ENCODE results near the gene SEMA3E.
"Not testable (repeated sequence)": the region's sequence is repeated elsewhere in the genome, so short reads cannot be mapped to it uniquely, and the experiment has no call there.

The SEMA3E gene

DNA sequence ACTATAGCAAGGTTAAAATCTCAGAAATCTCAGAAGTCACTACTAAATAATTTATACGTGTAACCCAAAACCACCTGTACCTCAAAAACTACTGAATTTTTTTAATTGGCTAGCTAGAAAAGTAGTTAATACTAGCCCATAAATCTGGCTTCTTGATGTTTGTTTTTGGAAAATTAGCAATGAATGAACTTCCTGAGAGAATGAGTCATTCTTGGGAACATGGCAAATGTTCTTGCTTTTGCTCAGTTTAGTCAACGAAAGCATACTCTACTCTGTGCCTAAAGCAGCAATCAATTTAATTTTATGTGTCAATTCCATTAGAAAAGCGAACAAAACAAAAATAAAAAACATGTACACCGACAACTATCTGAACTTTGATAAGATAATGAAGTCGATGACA is 69.2 kb downstream of the SEMA3E start:
- in situ Hi-C loops (cut with MboI; ENCODE audit: low pct_unique_long_range_greater_than_20kb, low sequenced_read_pairs, unreplicated experiment): no loop called here
- no peak for DNase-seq (ENCODE audit: low spot score)
- TF ChIP-seq, protein P1, sequence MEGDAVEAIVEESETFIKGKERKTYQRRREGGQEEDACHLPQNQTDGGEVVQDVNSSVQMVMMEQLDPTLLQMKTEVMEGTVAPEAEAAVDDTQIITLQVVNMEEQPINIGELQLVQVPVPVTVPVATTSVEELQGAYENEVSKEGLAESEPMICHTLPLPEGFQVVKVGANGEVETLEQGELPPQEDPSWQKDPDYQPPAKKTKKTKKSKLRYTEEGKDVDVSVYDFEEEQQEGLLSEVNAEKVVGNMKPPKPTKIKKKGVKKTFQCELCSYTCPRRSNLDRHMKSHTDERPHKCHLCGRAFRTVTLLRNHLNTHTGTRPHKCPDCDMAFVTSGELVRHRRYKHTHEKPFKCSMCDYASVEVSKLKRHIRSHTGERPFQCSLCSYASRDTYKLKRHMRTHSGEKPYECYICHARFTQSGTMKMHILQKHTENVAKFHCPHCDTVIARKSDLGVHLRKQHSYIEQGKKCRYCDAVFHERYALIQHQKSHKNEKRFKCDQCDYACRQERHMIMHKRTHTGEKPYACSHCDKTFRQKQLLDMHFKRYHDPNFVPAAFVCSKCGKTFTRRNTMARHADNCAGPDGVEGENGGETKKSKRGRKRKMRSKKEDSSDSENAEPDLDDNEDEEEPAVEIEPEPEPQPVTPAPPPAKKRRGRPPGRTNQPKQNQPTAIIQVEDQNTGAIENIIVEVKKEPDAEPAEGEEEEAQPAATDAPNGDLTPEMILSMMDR (IDR thresholded peaks at IDR 0.05; ENCODE audit: extremely low read depth, insufficient read depth, missing control alignments): no peak

DNA sequence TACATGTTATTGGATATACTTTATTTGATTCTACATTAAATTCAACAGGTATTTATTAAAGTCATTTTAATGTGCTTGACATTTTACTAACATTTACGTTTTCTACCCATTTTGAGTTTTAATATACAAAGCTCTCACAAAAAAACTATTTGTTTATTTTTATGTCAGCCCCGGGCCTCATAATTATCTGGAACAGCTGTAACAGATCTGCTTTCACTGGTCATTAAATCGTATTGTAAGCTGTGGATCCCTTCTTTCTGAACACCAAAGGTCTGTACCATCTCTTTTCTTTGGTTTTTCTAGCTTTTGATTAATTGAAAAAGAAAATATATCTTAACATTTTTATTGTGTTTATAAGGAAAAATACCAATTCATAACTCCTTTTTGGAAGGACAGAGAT is 73.5 kb downstream of the SEMA3E start:
- DNase-seq (ENCODE audit: low spot score): no peak
- in situ Hi-C loops (cut with MboI; ENCODE audit: low pct_unique_long_range_greater_than_20kb, low sequenced_read_pairs, unreplicated experiment): no loop called here
- TF ChIP-seq, protein P1 (IDR thresholded peaks at IDR 0.05; ENCODE audit: extremely low read depth, insufficient read depth, missing control alignments): no peak

DNA sequence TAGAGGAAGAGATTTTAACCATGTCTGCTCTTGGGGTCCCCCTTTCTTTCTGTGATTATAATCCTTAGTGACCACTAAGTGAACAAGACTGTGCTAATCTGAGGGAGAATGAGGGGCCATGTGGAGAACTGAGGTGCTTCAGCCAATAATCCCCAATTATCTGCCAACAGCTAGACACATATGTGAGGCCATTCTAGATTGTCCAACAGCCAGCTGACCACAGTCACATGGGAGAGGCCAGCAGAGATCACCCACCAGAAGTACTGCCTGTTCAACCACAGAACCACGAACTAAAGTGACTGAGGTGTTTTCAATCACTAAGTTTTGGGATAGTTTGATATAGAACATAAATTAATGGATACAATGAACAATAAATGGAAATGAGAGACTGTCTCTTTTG is 74.3 kb downstream of the SEMA3E start:
- no peak for DNase-seq (ENCODE audit: low spot score)
- TF ChIP-seq, protein P1 (IDR thresholded peaks at IDR 0.05; ENCODE audit: extremely low read depth, insufficient read depth, missing control alignments): no peak
- in situ Hi-C loops (cut with MboI; ENCODE audit: low pct_unique_long_range_greater_than_20kb, low sequenced_read_pairs, unreplicated experiment): no loop called here

DNA sequence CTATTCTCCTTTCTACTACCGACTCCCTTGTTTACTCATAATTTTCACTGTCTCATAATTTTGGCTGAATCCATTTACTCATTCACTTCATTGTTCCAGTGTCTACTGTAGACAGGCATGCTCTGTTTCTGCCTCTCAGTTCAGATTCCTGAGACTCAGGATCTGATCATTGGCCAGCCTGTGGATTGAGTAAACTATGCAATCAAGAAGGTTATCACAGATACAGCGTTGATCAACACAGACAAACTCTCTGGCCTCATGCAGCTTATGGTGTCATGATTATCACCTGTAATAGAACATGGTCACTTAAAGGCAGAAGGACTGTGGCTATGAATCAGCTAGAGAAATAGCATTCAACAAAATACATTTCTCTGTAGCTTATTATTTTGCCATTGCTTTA is 86.0 kb downstream of the SEMA3E start:
- TF ChIP-seq, protein P1 (IDR thresholded peaks at IDR 0.05; ENCODE audit: extremely low read depth, insufficient read depth, missing control alignments): no peak
- in situ Hi-C loops (cut with MboI; ENCODE audit: low pct_unique_long_range_greater_than_20kb, low sequenced_read_pairs, unreplicated experiment): no loop called here

DNA sequence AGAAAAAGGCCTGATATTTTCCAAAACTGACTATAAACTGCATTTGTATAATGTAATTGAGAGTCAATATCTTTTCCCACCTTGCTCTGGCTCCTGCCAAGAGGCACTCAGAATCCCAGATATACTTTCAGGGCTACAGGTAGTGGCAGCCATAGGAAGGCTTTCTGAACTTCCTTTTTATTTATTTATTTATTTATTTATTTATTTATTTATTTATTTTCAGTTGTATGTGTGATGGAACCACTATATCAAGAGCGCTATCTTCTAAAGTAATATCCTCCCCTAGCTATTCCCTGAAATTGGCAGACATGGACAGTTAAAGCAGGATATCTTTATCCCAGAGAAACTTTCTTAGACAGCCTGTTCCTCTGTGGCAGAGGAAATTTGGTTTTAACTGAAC is 86.7 kb downstream of the SEMA3E start:
- in situ Hi-C loops (cut with MboI; ENCODE audit: low pct_unique_long_range_greater_than_20kb, low sequenced_read_pairs, unreplicated experiment): no loop called here
- no peak for DNase-seq (ENCODE audit: low spot score)
- TF ChIP-seq, protein P1 (IDR thresholded peaks at IDR 0.05; ENCODE audit: extremely low read depth, insufficient read depth, missing control alignments): no peak

More for the DNA sequence above, 86.0 kb downstream of the SEMA3E start:
- DNase-seq (ENCODE audit: low spot score): no peak

DNA sequence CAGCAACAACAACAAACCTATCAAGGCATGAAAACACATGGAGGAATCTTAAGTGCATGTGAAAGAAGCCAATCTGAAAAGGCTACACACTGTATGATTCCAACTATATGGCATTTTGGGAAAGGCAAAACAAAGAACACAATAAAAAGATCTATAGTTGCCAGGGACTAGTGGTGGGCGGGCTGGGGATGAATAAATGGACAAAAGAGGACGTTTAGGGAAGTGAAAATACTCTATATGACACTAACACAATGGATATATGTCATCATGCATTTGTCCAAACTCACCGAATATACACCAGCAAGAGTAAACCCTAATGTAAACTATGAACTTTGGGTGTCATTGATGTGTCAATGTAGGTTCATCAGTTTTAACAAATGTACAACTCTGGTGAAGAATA is 89.1 kb downstream of the SEMA3E start:
- in situ Hi-C loops (cut with MboI; ENCODE audit: low pct_unique_long_range_greater_than_20kb, low sequenced_read_pairs, unreplicated experiment): no loop called here
- no peak for DNase-seq (ENCODE audit: low spot score)
- TF ChIP-seq, protein P1 (IDR thresholded peaks at IDR 0.05; ENCODE audit: extremely low read depth, insufficient read depth, missing control alignments): no peak

DNA sequence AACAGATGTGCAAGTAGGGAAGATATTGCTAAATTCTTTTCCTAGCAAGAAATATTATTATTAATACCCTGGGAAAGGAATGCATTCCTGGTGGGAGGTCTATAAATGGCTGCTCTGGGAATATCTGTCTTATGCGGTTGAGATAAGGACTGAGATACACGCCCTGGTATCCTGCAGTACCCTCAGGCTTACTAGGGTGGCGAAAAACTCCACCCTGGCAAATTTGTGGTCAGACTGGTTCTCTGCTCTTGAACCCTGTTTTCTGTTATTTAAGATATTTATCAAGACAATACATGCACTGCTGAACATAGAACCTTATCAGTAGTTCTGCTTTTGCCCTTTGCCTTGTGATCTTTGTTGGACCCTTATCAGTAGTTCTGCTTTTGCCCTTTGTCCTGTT is 96.4 kb downstream of the SEMA3E start:
- DNase-seq (ENCODE audit: low spot score); in situ Hi-C loops (cut with MboI; ENCODE audit: low pct_unique_long_range_greater_than_20kb, low sequenced_read_pairs, unreplicated experiment): not testable (repeated sequence)
